Lower leg skin (tissue), 3 donors: ENCODE data around the gene COMT.

Experiments used
- POLR2A ChIP-seq, 2 donors: fragments of 450-650 bp; IDR thresholded peaks; one replicate each; pipeline ENCODE4 v1.6.1; 2016 to 2017; ENCODE audit warnings: antibody characterized with exemption in 2 of 2, mild to moderate bottlenecking in 1 of 2, moderate library complexity in 1 of 2
- TF ChIP-seq, protein P1 (sequence below), 3 donors: fragments of 450-650 bp; IDR thresholded peaks; one replicate each; pipeline ENCODE4 v1.5.1; 2016; ENCODE audit warnings: antibody characterized with exemption in 3 of 3, mild to moderate bottlenecking in 3 of 3, moderate library complexity in 2 of 3

DNA sequence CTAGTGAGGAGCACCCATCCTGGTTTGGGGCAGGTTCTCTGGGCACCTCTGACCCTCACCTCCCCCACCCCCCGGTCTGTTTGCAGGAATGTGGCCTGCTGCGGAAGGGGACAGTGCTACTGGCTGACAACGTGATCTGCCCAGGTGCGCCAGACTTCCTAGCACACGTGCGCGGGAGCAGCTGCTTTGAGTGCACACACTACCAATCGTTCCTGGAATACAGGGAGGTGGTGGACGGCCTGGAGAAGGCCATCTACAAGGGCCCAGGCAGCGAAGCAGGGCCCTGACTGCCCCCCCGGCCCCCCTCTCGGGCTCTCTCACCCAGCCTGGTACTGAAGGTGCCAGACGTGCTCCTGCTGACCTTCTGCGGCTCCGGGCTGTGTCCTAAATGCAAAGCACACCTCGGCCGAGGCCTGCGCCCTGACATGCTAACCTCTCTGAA, 26.9 kb downstream of the COMT start:
- TF ChIP-seq, protein P1, sequence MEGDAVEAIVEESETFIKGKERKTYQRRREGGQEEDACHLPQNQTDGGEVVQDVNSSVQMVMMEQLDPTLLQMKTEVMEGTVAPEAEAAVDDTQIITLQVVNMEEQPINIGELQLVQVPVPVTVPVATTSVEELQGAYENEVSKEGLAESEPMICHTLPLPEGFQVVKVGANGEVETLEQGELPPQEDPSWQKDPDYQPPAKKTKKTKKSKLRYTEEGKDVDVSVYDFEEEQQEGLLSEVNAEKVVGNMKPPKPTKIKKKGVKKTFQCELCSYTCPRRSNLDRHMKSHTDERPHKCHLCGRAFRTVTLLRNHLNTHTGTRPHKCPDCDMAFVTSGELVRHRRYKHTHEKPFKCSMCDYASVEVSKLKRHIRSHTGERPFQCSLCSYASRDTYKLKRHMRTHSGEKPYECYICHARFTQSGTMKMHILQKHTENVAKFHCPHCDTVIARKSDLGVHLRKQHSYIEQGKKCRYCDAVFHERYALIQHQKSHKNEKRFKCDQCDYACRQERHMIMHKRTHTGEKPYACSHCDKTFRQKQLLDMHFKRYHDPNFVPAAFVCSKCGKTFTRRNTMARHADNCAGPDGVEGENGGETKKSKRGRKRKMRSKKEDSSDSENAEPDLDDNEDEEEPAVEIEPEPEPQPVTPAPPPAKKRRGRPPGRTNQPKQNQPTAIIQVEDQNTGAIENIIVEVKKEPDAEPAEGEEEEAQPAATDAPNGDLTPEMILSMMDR (IDR thresholded peaks at IDR 0.05): no peak
- TF ChIP-seq POLR2A (IDR thresholded peaks at IDR 0.05): no peak
